Germinal center (tissue), 1 donor: Measurements from ENCODE around the gene NUAK1.
"Not testable (repeated sequence)": the region's sequence is repeated elsewhere in the genome, so short reads cannot be mapped to it uniquely, and the experiment has no call there.

Experiments used
- DNase-seq: peaks from one replicate; pipeline ENCODE4 v3.0.0; 2012; ENCODE audit warnings: mixed read lengths, low spot score

Gene NUAK1

GRCh38 chr12:106146987-106147386 is 8.2 kb upstream of the NUAK1 start:
- DNase-seq = no peak

GRCh38 chr12:106145539-106146447 is 7.0 kb upstream of the NUAK1 start:
- no peak for DNase-seq

- no peak for DNase-seq
Observed at GRCh38 chr12:106144847-106145246, 6.1 kb upstream of the NUAK1 start.

GRCh38 chr12:106142591-106143261 is 4.0 kb upstream of the NUAK1 start:
- DNase-seq = no peak

GRCh38 chr12:106141920-106142319 is 3.2 kb upstream of the NUAK1 start:
- DNase-seq = not testable (repeated sequence)

GRCh38 chr12:106141452-106141851 is 2.7 kb upstream of the NUAK1 start:
- DNase-seq = no peak

GRCh38 chr12:106141003-106141402 is 2.2 kb upstream of the NUAK1 start:
- DNase-seq = no peak

GRCh38 chr12:106140223-106140986 is 1.7 kb upstream of the NUAK1 start:
- DNase-seq = no peak

- no peak for DNase-seq
Observed at GRCh38 chr12:106139422-106140171, 843 bp upstream of the NUAK1 start.

GRCh38 chr12:106138357-106138632 is 459 bp downstream of the NUAK1 start:
- DNase-seq = no peak

- no peak for DNase-seq
Observed at GRCh38 chr12:106137530-106138356, 1.0 kb downstream of the NUAK1 start.

GRCh38 chr12:106136263-106136662 is 2.5 kb downstream of the NUAK1 start:
- peak; percentile 55 for DNase-seq

GRCh38 chr12:106135781-106136180 is 3.0 kb downstream of the NUAK1 start:
- DNase-seq = no peak

- no peak for DNase-seq
Observed at GRCh38 chr12:106135075-106135474, 3.7 kb downstream of the NUAK1 start.

- no peak for DNase-seq
Observed at GRCh38 chr12:106134294-106134949, 4.3 kb downstream of the NUAK1 start.

- DNase-seq = no peak
Observed at GRCh38 chr12:106133136-106134087, 5.3 kb downstream of the NUAK1 start.

GRCh38 chr12:106132175-106133135 is 6.3 kb downstream of the NUAK1 start:
- DNase-seq = no peak

GRCh38 chr12:106131676-106132075 is 7.1 kb downstream of the NUAK1 start:
- no peak for DNase-seq
